GM12873 (cell line): ENCODE measurements around the gene GUK1.

ENCODE experiments used
- TF ChIP-seq, protein P1 (sequence below): IDR thresholded peaks from 2 replicates; pipeline ENCODE4 v1.5.1; 2012; ENCODE audit warnings: low read depth, mild to moderate bottlenecking, moderate library complexity, low read length, control low read depth; ENCODE audit not compliant: insufficient read depth; ENCODE audit errors: missing control alignments

Gene GUK1

DNA sequence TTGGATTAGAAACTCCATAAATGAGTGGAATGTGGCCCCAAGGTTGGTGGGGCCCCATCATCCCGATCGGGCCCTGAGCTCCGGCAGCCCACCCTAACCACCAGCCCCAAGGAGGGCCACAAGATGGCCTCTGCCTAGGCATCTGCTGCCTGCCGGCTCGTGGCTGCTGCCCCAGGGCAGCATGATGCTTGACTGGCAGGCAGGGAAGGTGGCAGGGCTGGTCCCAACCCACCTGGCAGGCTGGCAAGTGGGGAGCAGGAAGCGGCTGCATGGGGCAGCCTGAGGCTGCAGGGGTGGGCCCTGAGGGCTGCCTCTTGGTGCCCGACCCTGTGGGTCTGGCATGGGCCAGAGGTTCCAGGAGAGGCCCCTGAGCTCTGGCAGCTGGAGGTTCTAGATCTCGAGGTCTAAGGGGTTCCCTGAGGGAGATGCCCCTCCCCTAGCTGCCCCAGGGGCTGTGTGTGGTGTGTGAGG, 8.9 kb downstream of the GUK1 start:
- TF ChIP-seq, protein P1, sequence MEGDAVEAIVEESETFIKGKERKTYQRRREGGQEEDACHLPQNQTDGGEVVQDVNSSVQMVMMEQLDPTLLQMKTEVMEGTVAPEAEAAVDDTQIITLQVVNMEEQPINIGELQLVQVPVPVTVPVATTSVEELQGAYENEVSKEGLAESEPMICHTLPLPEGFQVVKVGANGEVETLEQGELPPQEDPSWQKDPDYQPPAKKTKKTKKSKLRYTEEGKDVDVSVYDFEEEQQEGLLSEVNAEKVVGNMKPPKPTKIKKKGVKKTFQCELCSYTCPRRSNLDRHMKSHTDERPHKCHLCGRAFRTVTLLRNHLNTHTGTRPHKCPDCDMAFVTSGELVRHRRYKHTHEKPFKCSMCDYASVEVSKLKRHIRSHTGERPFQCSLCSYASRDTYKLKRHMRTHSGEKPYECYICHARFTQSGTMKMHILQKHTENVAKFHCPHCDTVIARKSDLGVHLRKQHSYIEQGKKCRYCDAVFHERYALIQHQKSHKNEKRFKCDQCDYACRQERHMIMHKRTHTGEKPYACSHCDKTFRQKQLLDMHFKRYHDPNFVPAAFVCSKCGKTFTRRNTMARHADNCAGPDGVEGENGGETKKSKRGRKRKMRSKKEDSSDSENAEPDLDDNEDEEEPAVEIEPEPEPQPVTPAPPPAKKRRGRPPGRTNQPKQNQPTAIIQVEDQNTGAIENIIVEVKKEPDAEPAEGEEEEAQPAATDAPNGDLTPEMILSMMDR, result no peak

DNA sequence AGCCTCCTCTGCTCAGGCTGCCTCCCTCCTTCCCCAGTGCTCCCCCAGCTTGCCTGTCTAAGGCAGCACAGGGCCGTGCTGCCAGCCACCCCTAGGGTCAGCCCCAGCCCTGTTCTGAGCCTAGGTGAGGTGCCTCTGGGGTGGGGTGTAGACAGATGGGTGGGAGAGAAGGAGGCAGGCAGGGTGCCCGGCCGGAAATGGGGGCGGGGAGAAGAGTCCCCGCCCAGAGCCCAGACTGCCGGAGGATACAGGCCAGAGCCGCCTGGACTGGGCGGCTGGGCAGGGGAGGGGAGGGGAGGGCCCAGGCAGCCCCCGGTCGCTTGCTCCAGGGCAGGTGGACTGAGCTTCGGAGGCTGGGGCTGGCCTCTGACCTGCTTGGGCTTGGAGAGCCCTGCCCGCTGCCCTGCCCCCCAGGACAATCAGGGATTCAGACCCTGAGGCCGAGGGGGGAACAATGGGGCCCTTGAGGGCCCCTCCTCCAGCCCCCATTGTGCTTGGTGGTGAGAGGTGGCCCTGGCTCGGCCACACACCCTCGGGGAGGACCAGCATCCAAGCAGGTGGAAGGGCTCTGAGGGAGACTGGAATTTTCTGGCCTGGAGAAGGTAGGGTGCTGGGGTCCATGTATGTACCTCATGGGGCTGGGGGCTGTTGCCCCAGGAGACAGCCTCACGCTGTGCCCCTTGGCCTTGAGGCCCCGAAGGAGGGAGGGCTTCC, 9.5 kb downstream of the GUK1 start, which contains the start of gene GJC2:
GJC2 (plus strand) TSS at position 525 of the 714 bp plus-strand sequence. CDS start 7,829 bp downstream, outside the sequence.
- TF ChIP-seq, protein P1, result no peak

DNA sequence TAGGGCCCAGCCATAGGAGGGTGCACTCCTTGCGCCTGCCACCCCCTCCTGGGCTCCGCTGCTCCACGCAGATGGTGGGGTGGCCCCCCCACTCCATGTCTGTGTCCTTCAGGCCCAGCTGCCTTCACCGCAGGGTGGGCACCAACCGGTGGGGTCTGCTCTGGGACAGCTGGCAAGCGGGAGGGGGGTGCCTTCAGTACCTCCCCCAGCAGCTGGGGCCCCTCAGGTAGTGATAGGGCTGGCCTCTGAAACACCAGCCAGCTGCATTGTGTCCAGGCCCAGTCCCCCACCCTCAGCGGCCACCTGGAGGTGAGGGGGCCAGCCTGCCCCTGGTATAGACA, 10.0 kb downstream of the GUK1 start:
- TF ChIP-seq, protein P1, result no peak

DNA sequence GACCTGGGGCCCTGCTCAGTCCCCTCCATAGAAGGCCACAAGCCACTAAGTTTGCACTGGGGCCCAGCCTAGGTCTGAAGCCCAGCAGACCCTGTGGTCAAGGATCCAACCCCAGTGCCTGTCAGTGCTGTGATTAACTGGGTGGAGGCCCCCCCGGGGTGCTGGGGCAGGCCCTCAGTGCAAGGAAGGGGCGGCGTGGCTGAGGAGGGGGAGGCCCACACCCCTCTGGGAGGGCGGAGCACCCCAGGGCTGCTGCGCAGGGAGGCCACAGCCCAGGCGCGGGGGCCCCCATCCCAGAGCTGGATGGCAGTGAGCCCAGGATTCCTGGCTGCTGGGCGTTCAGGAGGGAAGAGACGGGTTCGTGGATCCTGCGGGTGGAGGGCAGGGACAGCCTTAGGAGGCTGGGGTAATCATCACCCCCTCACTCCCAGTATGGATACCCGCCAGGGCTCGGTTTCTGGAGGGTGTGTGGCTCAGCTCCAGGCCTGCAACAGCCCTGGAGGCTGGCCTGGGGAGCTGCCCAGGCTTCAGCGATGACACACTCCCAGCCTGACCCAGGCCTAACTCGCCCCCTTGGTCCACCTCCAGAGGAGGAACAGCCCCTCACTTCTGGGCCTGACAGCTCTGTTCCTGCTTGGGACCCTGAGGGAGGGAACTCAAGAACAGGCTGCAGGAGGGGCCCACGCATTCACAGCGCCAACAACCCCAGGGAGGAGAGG, 10.5 kb downstream of the GUK1 start:
- TF ChIP-seq, protein P1, result no peak

DNA sequence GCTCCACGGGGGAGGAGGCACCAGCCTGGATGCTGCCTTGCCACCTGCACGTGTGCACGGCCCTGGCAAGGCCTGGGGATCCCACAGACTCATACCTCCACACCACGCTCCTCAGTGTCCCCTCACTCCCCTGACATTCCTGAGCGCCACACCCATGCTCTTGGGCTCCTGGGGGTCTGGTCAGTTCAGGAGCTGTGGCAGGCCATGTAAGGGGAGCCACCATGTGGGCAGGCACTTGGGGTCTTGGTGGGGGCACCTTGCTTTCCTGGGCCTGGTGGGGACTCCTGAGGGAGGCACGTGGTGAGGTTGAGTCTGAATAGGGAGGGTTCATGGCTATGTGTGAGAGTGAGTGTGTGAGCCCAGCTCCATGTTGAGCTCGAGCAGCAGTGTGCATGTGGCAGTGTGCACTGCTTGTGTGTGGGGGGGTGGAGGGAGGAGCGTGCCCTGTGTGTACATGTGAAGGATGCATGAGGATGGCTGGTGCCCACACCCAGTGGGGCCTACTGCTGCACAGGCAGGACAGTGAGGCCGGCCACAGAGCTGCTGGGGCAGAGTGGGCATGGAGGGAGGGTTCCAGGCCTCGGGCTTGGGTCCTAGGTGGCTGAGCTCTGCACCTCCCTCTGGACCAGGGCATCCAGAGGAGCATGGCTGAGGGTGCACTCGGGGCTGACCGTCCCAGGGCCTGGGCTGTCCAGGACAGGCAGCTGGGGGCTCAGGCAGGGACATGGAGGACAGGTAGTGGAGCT, 11.3 kb downstream of the GUK1 start:
- TF ChIP-seq, protein P1, result no peak

DNA sequence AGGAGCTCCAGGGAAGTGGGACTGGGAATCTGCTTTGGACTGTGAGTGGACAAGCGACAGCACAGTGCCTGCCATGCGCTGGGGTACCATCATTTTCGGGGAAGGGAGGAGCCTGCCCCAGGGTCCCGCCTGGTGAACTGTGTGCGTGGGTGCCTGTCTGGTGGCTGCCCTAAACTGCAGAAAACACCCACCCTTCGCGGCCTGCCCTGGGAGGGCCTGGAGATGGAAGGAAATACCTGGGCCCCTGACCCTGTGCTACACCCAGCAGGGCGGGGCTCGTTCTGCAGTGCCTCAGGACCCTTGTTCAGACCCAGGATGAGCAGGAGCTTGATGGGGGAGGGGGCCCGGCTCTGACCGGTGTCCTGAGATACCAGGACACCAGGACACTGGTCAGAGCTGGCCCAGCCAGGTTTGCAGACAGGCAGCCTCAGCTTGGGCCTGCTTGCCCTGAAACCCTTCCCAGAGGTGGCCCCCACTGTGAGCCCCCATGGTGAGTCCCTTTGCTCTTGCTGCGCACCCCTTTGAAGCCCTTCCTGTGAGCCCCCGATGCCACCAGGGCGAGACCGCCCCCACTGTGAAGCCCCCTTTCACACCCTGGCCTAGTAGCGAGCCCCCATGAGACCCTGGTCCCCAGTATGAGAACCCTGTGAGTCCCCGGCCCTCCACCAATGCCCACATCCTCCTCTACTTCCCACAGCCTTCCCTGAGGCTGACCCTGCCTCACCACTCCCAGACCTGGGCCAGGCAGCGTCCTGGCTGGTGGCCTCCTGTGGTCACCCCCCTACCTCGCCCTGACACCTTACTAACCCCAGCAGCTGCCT, 12.2 kb downstream of the GUK1 start:
- TF ChIP-seq, protein P1, result no peak
